Islet of Langerhans (tissue), 1 donor: Measurements from ENCODE around the gene MAN2B1.
"Not testable (repeated sequence)": the region's sequence is repeated elsewhere in the genome, so short reads cannot be mapped to it uniquely, and the experiment has no call there.

ENCODE experiments used
- FAIRE-seq: peaks from one replicate; lab custom pipeline; 2011; peaks lifted over from hg19 to GRCh38; lab: Jason Lieb, UNC

MAN2B1 gene

GRCh38 chr19:12657966-12658365 lies 8.6 kb downstream of the MAN2B1 start:
- FAIRE-seq: no peak

- FAIRE-seq: no peak
These were observed 9.5 kb downstream of the MAN2B1 start for GRCh38 chr19:12656899-12657571.

- FAIRE-seq: no peak
These were observed 11.0 kb downstream of the MAN2B1 start for GRCh38 chr19:12655546-12655945.

GRCh38 chr19:12652219-12652618 lies 14.3 kb downstream of the MAN2B1 start:
- no peak for FAIRE-seq

- no peak for FAIRE-seq
These were observed 16.6 kb downstream of the MAN2B1 start for GRCh38 chr19:12649941-12650340.

- FAIRE-seq: no peak
These were observed 18.5 kb downstream of the MAN2B1 start for GRCh38 chr19:12648088-12648487.

- no peak for FAIRE-seq
These were observed 19.0 kb downstream of the MAN2B1 start for GRCh38 chr19:12647490-12648071.

GRCh38 chr19:12647047-12647446 lies 19.5 kb downstream of the MAN2B1 start:
- no peak for FAIRE-seq

GRCh38 chr19:12646551-12646950 lies 20.0 kb downstream of the MAN2B1 start:
- no peak for FAIRE-seq

- not testable (repeated sequence) for FAIRE-seq
These were observed 22.8 kb downstream of the MAN2B1 start for GRCh38 chr19:12643716-12644115.

- no peak for FAIRE-seq
These were observed 24.0 kb downstream of the MAN2B1 start for GRCh38 chr19:12642506-12642905.

GRCh38 chr19:12641456-12641855 lies 25.1 kb downstream of the MAN2B1 start:
- FAIRE-seq: no peak

- FAIRE-seq: no peak
These were observed 26.5 kb downstream of the MAN2B1 start for GRCh38 chr19:12639901-12640613.

- no peak for FAIRE-seq
These were observed 27.8 kb downstream of the MAN2B1 start for GRCh38 chr19:12638611-12639182.

- FAIRE-seq: no peak
These were observed 29.9 kb downstream of the MAN2B1 start for GRCh38 chr19:12636631-12637030.

GRCh38 chr19:12629215-12629614 lies 37.3 kb downstream of the MAN2B1 start:
- FAIRE-seq: no peak

GRCh38 chr19:12628040-12629022 lies 38.2 kb downstream of the MAN2B1 start:
- no peak for FAIRE-seq

- no peak for FAIRE-seq
These were observed 39.6 kb downstream of the MAN2B1 start for GRCh38 chr19:12626958-12627357.

- no peak for FAIRE-seq
These were observed 43.0 kb downstream of the MAN2B1 start for GRCh38 chr19:12623361-12624031.

GRCh38 chr19:12621253-12622024 lies 45.1 kb downstream of the MAN2B1 start:
- not testable (repeated sequence) for FAIRE-seq

GRCh38 chr19:12617646-12618045 lies 48.9 kb downstream of the MAN2B1 start:
- FAIRE-seq: no peak
